ENCODE measurements around the gene HBP1. TPM values are rescaled to one million over a fixed set of nuclear protein-coding genes. Genes with fewer than 3 reads are reported as not detected.
"Not testable (repeated sequence)": the region's sequence is repeated elsewhere in the genome, so short reads cannot be mapped to it uniquely, and the experiment has no call there.

The HBP1 gene
- total RNA-seq, 1 donor from 2014 or later: 45.4 TPM

DNA sequence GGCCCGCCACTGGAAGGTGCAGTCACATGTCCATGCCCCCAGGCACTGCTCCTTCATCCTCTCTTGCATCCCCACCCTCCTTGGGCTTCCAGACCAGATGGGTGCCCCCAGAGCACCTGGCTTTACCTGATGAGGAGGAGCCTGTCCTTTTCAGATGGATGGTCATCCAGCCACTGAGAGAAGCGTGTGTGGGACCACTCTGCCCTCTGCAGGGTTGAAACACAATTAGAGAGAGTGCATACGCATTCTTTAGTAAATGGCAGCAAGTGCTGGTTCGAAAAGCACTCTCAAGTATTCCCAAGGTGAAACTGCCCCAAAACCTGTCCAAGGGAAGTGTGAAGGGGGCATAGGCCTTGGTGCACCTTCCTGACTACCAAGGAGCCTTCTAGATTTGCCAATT lies 41.6 kb downstream of the HBP1 start:
- intact Hi-C loops (cut with DNase I): no loop called here
- no peak for DNase-seq (ENCODE audit: low spot score)

DNA sequence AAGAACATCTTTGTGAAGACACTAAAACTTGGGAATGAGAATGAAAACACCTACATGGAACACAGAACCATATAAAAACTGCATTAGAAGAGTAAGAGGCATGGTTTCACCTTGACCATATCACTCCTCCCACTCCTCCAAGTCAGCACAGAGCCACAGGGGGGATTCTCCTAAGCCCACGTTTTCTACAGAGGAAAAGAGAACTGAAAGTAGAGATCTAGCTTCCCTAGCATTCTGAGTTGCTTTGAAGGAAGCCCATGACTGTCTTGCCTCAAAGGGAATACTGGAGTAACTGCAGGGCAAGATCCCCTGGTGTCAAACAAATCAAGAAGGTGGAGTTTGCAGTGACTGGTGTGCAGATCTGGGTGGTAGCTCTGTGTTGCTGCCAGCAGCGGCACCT lies 43.9 kb downstream of the HBP1 start:
- intact Hi-C loops (cut with DNase I): no loop called here
- no peak for DNase-seq (ENCODE audit: low spot score)

DNA sequence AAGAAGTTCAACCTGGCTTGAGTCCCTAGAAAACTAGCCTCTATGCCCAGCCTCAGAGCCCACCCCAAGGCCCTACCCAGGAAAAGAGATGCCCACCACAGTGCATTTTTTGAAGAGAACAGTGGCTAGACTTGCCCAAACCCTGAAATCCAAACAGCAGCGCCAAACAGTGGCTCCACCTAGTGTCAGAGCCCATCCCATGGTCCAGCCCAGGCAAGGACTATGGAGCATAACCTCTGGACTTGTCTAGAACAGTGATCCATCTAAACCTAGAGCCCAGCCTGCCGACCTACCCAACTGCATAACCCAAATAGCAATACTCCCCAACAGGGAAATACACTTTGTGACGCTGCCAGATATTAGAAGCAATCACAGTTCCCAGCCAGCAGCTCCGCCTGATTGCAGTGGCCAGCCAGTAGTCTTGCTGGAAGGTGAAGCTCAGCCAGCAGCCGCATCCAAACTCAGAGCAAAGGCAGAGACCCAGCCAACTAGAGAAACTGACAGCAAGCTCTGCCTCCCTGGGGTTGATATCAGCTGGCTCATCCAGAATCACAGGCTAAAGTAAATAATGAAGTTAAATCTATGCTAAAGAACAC lies 44.5 kb downstream of the HBP1 start:
- intact Hi-C loops (cut with DNase I): no loop called here

DNA sequence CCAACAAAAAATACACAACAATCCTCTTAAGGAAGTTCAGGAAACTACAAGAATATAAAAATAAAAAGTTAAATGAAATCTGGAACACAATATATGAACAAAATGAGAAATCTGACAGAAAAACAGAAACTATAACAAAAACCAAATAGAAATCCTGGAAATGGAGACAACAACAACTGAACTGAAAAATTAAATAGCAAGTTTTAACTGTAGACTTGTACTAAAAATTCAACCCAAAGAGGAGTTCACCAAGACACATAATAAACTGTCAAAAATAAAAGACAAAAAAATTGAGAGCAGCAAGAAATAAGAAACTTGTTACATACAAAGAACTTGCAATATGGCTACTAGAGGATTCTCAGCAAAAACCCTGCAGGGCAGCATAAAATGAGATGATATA lies 45.1 kb downstream of the HBP1 start:
- no peak for DNase-seq (ENCODE audit: low spot score)
- intact Hi-C loops (cut with DNase I): no loop called here

More for the DNA sequence above, 44.5 kb downstream of the HBP1 start:
- no peak for DNase-seq (ENCODE audit: low spot score)

DNA sequence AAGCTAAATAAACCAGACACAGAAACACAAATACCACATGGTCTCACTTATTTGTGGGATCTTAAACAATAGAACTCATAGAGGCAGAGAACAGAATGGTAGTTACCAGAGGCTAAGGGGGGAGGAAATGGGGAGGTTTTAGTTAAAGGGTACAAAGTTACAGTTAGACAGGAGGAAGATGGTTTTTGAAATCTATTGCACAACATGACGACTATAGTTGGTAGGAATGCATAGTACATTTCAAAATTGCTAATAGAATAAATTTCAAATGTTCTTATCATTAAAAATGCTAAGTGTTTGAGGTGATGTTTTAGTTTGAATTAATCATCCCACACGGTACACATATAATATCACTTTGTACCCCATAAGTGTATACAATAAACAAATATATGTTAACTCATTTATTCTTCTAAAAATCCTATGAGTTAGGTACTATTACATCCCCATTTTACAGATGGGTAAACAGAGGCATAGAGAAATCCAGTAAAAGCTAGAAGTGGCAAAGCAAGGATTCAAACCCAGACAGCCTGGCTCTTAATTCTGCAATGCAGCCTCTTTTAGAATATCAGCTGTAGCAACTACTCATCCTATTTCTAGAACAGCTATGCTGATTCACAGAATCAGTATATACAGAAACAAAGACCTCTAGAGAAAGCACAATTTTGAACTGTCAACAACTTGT lies 50.9 kb downstream of the HBP1 start:
- DNase-seq (ENCODE audit: low spot score): no peak
- intact Hi-C loops (cut with DNase I): loop anchor here (5.0 kb wide), 2 partner anchors 63 to 263 kb away; no protein-coding TSS in a partner anchor

DNA sequence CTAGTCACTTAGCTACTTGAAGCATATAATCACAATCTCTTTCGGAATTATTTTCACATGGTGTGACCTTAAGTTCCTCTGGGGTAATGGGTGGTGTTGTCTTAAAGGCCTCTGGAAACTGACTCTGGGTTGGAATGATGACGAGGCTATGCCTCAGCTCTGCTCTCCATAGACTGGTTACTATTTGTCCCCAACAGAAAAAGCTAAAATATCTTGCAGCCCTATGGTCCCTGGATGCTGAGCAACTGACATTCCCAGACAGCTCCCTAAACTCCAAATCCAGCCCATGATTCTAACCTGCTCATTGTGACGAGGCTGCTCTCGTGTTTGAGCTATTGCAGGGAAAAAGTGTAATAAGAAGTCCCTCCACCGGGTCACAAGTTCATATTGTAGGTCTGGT lies 51.6 kb downstream of the HBP1 start:
- DNase-seq (ENCODE audit: low spot score): no peak
- intact Hi-C loops (cut with DNase I): loop anchor here (5.0 kb wide), 2 partner anchors 62 to 262 kb away; no protein-coding TSS in a partner anchor

DNA sequence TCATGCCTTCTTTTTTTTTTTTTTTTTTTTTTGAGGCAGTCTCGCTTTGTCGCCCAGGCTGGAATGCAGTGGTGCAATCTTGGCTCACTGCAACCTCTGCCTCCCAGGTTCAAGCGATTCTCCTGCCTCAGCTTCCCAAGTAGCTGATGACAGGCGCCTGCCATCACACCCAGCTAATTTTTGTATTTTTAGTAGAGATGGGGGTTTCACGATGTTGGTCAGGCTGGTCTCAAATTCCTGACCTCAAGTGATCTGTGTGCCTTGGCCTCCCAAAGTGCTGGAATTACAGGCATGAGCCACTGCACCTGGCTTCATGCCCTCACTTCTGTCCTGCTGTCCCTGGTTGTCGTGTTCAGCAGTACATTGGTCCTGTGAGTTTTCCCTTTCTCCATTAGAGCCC lies 52.0 kb downstream of the HBP1 start:
- not testable (repeated sequence) for DNase-seq (ENCODE audit: low spot score)
- intact Hi-C loops (cut with DNase I): loop anchor here (5.0 kb wide), 2 partner anchors 61 to 261 kb away; no protein-coding TSS in a partner anchor

DNA sequence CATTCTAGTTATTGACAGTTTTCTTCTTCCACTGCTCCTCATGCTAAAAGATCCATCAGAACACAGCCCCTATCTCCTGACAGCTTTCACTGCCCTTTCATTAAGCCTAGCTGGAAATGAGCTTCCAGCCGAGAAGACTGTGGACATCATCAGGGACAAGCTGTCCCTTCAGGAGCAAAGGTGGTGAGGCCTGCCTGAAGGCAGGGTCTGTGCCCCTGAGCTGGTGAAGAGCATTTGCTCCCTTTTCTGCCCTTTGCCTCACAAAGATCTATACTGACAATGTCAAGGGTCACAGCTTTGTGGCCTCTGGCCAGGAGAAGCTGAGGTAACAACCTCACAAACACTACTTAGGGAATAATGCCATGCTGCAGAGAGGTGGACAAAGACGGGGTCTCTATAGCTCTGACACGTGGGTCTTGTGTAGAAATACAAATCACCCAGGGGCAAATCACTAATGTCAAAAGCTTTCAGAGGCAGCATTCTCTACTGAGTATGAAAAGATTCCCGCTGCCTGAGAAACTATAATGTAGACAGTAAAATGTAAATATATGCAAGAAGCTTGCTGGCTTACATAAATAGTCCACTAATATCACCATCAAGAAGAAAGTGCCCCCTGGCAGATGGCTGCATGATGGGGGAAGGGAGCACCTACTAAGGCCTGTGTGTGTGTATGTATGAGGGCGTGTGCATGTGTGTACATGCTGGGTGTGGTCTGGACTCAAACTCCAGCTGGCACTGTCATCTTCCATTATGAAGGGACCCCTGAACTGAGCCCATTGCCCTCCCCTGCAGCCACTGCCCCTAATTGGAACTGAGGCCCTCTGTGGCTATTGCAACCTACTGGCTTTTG lies 55.8 kb downstream of the HBP1 start:
- intact Hi-C loops (cut with DNase I): loop anchor here (5.0 kb wide), 2 partner anchors 58 to 258 kb away; no protein-coding TSS in a partner anchor
- no peak for DNase-seq (ENCODE audit: low spot score)

DNA sequence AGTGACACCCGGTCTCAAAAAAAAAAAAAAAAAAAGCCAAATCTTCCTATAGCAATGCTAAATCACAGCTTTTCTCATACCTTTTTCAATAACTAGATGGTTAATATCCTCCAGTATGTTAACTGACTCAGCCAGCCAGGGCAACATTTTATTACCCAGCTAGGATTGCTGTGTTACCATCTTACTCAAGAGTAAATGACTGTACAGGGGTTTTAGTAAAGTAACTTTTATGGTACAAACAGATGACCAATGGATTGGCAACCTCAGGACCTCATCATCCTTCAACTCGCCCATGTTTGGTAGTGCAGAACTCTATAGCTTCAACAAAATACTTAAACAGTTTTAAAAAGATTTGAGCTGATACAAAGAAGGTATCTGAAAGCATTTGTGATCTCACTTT lies 59.5 kb downstream of the HBP1 start:
- intact Hi-C loops (cut with DNase I): no loop called here

DNA sequence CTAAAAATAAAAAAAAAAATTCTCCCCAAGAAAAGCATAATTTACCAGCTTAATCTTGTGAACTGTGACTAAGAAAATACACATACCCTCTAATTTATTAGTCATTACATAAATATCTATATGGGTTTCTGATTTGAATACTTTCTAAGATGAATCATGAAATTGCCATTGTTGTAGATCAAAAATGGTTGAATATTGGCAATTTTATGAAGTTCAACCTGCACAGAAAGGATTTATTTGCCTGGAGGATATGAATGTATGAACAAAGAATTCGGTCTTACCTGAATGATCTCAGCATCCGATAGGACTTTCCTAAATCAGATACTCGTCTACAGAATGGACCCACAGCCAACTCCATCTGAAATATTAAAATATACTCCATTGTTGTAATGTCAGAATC lies 61.5 kb downstream of the HBP1 start:
- DNase-seq (ENCODE audit: low spot score): no peak
- intact Hi-C loops (cut with DNase I): no loop called here

More for the DNA sequence above, 59.5 kb downstream of the HBP1 start:
- DNase-seq (ENCODE audit: low spot score): no peak

DNA sequence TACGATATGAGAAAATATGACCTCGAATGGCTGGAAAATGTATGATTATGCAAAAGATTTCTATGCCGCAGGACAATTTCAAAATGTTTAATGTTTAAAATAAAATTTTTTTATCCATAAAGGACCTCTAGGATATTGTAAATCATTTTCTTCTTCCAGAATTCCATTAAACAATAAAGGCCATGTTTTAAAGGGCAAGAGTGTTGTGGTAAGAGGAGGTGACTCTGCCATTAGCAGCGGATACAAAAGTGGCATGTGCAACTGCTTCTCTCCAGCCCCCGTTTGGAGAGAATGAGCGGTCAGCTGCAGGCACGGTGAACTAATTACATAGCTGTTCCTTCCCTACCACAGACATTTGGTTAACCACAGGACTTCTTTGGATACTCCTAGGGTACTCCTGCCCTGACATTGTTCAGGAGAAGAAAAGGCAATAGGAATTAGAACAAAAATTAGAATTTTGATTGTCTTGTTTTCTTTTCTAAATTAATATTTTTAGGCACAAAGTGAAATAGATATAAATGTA lies 63.8 kb downstream of the HBP1 start:
- intact Hi-C loops (cut with DNase I): no loop called here
- no peak for DNase-seq (ENCODE audit: low spot score)

DNA sequence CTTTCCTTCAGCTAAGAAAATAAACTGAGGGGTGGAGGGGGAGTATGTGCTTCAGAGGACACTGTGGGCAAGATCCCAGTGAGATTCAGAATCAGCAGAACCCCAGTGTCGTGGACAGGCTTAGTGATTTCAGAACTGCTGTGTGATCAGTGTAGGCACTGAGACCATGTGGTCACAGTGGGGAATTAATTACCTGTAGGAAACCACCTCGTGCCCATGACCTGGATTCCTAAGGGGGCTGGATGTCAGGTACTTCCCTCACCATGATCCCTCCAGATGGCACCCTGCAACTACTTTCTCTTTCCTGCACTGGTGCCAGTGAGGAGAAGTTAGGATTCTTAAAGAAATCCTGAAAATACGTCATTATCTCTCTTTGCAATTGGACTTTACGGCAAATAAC lies 64.4 kb downstream of the HBP1 start:
- DNase-seq (ENCODE audit: low spot score): no peak
- intact Hi-C loops (cut with DNase I): no loop called here

DNA sequence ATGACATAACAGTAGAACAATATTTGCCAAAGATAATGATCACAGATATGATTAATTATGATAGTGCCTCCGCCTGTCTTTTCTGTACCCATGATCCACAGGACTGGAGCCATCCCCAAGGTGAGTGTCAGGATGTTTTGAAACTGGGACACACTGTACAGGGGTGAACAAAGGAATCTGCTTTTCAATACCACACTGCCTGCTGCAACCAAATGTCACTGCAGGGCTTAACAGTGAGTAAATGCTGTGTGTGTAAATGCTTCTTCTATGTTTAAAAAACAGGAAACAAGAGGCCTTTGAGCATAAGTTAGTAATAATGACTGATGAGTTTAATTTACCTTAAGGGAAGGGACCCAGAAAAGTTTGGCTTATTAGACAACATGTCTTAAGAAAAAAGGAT lies 65.2 kb downstream of the HBP1 start:
- no peak for DNase-seq (ENCODE audit: low spot score)
- intact Hi-C loops (cut with DNase I): no loop called here

DNA sequence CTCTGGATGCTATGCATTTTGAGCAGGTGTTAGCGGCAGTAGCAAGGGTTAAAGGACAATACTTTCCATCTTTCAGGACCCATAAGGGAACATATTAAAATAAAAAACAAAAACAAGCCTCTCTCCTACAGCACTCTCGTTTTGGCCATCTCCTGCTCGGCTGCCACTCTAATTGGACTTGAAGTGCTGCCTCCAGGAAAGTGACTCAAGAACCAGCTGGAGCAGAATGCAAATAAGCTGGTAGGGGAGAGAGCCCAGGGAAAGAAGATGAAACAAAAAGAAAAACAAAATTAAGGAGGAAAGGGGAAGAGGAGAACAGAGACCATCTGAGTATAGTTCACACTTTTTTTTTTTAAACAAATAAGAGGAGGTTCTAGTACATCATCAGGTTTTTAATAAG lies 65.6 kb downstream of the HBP1 start:
- intact Hi-C loops (cut with DNase I): no loop called here
- no peak for DNase-seq (ENCODE audit: low spot score)

DNA sequence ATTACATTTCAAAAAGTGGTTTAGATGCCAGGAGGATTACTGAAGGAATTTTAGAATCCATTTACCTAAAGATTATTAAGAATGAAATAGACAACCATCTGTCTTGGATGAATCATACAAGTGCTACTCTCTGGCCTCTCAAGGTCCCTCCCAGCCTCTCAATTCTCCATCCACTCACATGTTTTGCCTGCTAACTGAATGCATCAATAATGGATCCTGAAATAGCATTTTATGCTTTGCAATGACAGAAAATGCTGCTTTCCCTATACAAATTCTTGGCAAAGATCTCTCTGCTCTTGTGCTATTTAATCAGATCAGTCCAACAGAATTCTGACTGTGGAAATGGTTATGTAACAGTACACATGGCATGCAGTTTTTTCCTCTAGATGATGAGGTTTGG lies 68.1 kb downstream of the HBP1 start:
- DNase-seq (ENCODE audit: low spot score): no peak
- intact Hi-C loops (cut with DNase I): no loop called here

DNA sequence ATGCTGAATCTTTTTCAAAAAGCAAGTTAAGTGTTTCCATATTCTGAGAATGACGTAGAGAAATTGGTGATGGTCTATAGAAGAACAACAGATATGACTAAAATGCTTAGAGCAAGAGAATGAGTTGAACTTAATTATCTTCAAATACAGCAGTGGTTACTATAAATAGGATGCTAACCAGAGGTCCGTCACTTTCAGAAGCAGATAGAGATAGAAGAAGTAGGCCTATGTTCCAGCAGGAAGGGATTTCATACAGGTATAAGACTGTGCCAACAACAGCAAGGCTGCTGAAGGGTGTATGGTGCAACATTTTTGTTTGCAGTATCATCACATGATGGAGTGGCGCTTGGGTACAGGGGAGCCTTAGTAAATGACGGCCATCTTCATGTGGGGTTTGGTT lies 68.6 kb downstream of the HBP1 start:
- no peak for DNase-seq (ENCODE audit: low spot score)
- intact Hi-C loops (cut with DNase I): no loop called here

DNA sequence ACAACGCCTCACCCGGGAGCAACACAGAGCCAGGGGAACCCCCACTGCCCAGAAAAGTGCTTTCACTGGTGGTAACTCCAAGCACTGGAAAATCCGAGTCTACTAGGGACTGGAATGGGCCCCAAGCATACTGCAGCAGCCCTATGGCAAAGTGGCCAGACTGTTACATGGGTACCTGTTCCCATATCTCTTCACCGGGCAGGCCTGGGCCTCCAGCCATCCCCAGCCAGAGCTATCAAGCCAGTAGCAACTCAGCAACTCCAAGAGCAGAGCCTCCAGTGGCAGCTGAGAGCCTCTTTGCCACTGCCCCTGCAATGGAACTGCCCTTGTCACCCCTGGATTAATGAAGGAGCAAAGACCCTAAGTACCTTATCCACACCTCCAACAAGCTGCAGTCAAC lies 73.5 kb downstream of the HBP1 start:
- intact Hi-C loops (cut with DNase I): no loop called here
- DNase-seq (ENCODE audit: low spot score): no peak

DNA sequence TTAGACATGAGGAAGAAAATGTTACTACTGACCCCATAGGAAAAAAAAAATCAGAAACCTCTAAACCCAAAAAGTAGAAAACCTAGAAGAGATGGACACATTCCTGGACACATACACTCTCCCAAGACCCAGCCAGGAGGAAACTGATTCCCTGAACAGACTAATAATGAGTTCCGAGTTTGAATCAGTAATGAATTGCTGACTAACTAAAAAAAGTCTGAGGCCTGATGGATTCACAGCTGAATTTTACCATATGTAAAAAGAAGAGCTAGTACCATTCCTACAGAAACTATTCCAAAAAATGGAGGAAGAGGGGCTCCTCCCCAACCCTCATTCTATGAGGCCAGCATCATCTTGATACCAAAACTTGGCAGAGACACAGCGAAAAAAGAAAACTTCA lies 75.8 kb downstream of the HBP1 start:
- intact Hi-C loops (cut with DNase I): no loop called here
- no peak for DNase-seq (ENCODE audit: low spot score)

DNA sequence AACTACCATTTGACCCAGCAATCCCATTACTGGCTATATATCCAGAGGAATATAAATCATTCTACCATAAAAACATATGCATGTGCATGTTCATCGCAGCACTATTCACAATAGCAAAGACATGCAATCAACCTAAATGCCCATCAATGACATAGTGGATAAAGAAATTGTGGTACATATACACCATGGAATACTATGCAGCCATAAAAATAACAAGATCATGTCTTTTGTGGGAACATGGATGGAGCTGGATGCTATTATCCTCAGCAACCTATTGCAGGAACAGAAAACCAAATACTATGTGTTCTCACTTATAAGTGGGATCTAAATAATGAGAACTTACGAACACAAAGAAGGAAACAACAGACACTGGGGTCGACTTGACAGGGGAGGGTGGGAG lies 78.0 kb downstream of the HBP1 start:
- intact Hi-C loops (cut with DNase I); DNase-seq (ENCODE audit: low spot score): not testable (repeated sequence)

DNA sequence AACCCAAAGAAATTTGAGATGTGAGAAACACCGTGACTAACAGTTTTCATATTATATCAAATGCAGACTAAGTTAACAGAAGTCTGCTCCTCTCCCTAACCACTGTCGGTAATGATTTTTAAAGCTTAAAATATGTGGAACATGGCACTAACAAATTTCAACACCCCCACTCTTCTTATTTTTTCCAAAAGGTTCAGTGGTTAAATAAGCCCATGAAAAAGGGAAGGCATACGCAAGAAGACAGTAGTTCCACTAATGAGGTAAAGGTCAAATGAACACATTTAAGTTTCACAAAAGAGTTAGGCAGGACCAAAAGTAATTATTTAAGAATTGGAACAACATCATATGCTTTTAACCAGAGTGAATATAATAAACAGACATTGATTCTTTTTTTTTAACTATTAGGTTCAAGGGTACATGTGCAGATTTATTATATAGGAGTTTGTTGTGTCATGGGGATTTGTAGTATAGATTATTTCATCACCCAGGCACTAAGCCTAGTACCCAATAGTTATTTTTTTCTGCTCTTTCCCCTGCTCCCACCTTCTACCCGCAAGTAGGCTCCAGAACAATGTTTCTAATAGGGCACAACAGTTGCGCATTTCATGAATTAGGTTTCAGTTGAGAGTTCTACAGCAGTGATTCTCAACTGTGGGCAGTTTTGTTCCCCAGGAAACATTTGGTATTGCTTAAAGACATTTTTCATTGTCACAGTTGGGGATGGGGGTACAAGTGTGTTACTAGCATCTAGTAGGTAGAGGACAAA lies 79.9 kb downstream of the HBP1 start:
- no peak for DNase-seq (ENCODE audit: low spot score)
- intact Hi-C loops (cut with DNase I): no loop called here
